Measurements from ENCODE around the gene SMIM17.

DNA sequence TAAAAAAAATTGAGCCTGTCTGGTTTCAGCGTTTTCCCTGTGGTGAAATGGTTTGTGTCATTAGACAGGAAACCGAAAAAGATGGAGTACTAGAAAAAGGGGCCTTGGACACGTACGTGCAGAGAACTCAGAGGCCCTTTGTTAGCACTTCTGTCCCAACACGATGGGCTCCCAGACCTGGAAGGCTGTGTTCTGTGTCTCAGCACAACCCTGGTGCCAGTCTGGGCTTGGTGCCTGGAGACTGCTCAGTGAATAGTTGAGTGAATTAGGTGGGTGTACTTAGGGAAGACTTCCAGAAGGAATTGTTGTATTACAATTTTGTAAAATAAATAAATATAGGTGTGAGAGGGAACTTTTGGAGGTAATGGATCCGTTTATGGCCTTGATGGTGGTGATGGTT is 39.1 kb upstream of the SMIM17 start:
- TF ChIP-seq, protein P1, sequence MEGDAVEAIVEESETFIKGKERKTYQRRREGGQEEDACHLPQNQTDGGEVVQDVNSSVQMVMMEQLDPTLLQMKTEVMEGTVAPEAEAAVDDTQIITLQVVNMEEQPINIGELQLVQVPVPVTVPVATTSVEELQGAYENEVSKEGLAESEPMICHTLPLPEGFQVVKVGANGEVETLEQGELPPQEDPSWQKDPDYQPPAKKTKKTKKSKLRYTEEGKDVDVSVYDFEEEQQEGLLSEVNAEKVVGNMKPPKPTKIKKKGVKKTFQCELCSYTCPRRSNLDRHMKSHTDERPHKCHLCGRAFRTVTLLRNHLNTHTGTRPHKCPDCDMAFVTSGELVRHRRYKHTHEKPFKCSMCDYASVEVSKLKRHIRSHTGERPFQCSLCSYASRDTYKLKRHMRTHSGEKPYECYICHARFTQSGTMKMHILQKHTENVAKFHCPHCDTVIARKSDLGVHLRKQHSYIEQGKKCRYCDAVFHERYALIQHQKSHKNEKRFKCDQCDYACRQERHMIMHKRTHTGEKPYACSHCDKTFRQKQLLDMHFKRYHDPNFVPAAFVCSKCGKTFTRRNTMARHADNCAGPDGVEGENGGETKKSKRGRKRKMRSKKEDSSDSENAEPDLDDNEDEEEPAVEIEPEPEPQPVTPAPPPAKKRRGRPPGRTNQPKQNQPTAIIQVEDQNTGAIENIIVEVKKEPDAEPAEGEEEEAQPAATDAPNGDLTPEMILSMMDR (IDR thresholded peaks at IDR 0.05 in 2 of 3, conservative IDR thresholded peaks at IDR 0.05 in 1 of 3; ENCODE audit: borderline replicate concordance in 1 of 3, insufficient read depth in 1 of 3, low read depth in 2 of 3, low read length in 2 of 3), result no peak
- TF ChIP-seq SP1 (IDR thresholded peaks at IDR 0.05; ENCODE audit: low read depth) (no peak), POLR2AphosphoS5 (IDR thresholded peaks at IDR 0.05; ENCODE audit: low read depth, low read length) (no peak), EZH2 (IDR thresholded peaks at IDR 0.05) (no peak), SRF (IDR thresholded peaks at IDR 0.05; ENCODE audit: low read depth) (no peak), POLR2A (IDR thresholded peaks at IDR 0.05; ENCODE audit: borderline replicate concordance, extremely low read depth, insufficient read depth, insufficient read length) (no peak), ZFX (IDR thresholded peaks at IDR 0.05) (no peak), EGR1 (IDR thresholded peaks at IDR 0.05; ENCODE audit: low read depth) (no peak), JUND (IDR thresholded peaks at IDR 0.05) (no peak), EZH2phosphoT487 (IDR thresholded peaks at IDR 0.05; ENCODE audit: borderline replicate concordance) (no peak)
- TF ChIP-seq, protein P2, sequence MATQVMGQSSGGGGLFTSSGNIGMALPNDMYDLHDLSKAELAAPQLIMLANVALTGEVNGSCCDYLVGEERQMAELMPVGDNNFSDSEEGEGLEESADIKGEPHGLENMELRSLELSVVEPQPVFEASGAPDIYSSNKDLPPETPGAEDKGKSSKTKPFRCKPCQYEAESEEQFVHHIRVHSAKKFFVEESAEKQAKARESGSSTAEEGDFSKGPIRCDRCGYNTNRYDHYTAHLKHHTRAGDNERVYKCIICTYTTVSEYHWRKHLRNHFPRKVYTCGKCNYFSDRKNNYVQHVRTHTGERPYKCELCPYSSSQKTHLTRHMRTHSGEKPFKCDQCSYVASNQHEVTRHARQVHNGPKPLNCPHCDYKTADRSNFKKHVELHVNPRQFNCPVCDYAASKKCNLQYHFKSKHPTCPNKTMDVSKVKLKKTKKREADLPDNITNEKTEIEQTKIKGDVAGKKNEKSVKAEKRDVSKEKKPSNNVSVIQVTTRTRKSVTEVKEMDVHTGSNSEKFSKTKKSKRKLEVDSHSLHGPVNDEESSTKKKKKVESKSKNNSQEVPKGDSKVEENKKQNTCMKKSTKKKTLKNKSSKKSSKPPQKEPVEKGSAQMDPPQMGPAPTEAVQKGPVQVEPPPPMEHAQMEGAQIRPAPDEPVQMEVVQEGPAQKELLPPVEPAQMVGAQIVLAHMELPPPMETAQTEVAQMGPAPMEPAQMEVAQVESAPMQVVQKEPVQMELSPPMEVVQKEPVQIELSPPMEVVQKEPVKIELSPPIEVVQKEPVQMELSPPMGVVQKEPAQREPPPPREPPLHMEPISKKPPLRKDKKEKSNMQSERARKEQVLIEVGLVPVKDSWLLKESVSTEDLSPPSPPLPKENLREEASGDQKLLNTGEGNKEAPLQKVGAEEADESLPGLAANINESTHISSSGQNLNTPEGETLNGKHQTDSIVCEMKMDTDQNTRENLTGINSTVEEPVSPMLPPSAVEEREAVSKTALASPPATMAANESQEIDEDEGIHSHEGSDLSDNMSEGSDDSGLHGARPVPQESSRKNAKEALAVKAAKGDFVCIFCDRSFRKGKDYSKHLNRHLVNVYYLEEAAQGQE (IDR thresholded peaks at IDR 0.05; ENCODE audit: low read depth), result no peak
- TF ChIP-seq, protein P3, sequence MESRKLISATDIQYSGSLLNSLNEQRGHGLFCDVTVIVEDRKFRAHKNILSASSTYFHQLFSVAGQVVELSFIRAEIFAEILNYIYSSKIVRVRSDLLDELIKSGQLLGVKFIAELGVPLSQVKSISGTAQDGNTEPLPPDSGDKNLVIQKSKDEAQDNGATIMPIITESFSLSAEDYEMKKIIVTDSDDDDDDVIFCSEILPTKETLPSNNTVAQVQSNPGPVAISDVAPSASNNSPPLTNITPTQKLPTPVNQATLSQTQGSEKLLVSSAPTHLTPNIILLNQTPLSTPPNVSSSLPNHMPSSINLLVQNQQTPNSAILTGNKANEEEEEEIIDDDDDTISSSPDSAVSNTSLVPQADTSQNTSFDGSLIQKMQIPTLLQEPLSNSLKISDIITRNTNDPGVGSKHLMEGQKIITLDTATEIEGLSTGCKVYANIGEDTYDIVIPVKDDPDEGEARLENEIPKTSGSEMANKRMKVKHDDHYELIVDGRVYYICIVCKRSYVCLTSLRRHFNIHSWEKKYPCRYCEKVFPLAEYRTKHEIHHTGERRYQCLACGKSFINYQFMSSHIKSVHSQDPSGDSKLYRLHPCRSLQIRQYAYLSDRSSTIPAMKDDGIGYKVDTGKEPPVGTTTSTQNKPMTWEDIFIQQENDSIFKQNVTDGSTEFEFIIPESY (IDR thresholded peaks at IDR 0.05; ENCODE audit: extremely low read depth, insufficient replicate concordance, low read length), result no peak

Measured in HCT116 (cell line).